Kidney capillary endothelial cell (primary cell): ENCODE results near the gene KCNH6.
A peak's percentile ranks its signal among the peaks of the same experiment; 100 is the strongest.

Source experiments
- DNase-seq: peaks from one replicate; pipeline ENCODE4 v3.0.0-alpha.2; 2018; ENCODE audit warnings: low spot score

Gene KCNH6

DNA sequence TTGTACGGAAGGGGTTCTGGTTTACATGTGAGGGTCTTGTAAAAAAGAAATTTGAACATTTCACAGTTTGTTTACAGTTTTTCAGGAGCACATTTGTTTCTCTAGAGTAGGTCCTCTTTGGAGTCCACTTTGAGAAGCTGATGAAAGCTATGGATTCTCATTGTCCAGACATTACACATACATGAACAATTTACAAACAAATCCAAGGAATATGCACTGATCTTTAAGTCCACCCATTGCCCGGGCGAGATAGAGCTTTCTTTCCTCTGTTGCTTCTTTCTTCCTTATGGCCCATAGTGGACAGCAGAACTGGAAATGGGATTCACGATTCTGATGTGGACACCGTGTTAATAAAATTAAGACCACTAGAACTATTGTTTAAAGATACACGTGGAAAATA, 29.1 kb downstream of the KCNH6 start:
- DNase-seq, result no peak

DNA sequence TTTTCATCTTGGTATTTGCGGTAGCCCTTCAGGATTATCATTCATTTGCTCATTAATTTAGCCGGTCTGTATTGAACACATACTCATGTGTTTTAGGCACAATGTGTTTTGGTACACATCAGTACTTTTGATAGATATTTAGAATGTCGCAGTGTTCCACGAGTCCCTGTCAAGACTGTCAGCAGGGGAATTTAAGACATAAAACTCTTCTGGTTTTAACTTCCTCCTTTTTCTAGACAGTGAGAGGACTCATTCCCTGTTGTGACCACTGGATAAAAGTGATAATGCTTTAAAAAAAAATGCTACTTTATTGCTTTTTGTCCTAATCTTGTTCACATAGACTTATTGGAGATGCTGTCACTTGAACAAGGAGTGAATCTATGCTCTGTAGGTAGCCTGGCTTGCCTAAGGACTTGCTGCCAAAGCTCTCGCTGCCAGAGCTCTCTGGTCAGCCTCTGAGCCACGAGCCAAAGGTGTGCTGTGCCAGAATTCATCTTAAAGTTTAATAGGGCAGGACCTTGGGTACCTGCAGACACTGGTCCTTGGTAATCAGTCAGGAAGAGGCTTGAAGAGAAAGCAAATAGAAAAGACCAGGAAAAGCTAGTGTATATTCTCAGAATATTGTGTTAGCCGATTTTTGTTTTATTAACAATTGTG, 32.5 kb downstream of the KCNH6 start:
- no peak for DNase-seq

DNA sequence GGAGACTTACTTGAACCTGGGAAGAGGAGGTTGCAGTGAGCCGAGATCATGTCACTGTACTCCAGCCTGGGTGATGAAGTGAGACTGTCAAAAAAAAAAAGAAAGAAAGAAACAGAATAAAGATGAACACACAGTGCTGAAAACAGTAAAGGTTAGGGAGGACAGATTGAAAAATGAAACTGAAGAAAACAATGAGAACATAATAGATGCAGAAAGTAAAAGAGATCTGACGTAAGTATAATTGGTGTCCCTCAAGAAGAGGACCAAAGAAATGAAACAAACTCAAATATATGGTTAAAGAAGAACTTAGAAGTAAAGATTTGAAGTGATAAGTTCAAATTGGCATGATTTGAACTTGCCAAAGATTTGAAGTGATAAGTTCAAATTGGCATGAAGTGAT, 34.3 kb downstream of the KCNH6 start:
- DNase-seq, result no peak

- no peak for DNase-seq
These were observed 35.3 kb downstream of the KCNH6 start for GRCh38 chr17:63558441-63558840.

- DNase-seq, result no peak
These were observed 38.7 kb downstream of the KCNH6 start for GRCh38 chr17:63561819-63562218.

DNA sequence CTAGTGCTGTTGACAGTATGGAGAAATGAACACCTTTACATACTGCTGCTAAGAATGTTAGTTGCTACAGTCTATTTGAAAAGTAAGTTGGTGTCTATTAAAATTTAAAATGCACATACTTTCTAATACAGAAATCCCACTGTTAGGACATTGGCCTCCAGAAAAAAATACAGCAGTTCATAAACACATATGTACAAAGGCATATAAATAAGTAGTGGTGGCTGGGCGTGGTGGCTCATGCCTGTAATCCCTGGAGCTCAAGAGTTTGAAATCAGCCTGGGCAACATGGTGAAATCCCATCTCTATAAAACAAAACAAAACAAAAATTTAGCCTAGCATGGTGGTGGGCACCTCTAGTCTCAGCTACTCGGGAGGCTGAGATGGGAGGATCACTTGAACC, 40.2 kb downstream of the KCNH6 start:
- no peak for DNase-seq

DNA sequence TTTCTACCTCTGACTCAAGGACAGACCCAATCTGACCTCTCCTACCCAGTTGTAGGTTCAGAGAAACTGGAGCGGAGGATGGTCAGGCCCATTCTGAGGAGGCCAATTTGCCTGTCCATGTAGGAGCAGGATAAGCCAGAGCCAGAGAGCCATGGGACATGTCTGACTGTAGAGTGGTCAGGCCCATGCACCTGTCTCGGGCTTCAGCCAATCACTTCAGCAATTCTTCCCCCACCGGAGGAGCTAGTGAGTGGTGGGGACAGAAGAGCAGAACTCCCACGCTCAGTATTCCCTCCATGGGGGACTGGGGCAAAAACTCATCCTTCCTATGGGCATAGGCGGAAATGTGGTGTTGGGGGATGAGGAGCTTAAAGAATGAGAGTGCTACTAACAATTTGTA, 41.4 kb downstream of the KCNH6 start:
- DNase-seq, result no peak

GRCh38 chr17:63567229-63567628, 44.1 kb downstream of the KCNH6 start:
- no peak for DNase-seq

DNA sequence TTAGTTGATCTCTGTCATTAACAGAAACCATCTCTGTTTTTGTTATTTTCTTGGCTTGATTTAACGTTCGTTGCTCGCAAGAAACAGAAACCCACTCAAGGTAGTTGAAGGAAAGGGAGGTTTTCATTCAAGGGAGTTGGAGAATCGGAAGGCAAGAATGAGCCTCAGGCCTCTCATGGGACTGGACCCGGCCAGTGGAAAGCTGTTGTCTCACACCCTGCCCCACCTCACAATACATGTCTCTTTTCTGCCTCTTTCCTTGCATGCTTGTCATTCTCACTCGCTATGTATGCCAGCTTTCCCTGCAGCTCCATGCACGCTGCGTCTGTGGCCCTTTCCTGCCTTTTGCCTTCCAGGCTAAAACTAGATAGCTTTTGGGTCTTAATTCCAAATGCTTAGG, 45.4 kb downstream of the KCNH6 start:
- DNase-seq, result no peak

DNA sequence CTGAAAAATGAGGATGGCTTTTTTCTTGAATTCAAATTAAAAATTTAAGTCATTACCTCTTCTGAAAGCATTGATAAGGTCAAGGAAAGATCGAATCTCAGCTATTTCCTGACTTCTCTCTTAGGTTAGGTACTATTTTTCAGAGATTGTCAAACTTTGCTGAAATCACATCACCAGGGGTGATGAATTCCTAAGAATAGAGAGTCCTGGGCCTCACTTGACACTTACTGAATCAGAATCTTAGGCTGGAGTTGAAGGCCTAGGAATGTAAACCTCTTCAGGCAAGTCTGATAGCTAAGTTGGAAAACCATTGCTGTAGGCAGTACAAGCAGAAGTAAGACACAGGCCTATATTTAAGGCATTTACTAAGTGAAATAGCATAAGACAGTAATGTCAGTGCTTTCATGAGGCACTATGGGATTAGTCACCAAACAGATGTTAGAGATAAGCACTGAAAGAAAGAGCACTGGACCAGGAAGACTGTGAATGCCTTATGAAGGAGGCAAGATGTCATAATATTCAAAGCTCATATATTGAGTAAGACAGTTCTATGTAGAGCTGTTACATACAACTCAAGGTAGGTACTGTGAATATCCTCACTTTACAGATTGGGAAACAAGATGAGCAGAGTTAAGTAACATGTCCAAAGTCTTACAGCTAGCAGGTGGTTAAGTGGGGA, 48.6 kb downstream of the KCNH6 start:
- peak; percentile 59 for DNase-seq

DNA sequence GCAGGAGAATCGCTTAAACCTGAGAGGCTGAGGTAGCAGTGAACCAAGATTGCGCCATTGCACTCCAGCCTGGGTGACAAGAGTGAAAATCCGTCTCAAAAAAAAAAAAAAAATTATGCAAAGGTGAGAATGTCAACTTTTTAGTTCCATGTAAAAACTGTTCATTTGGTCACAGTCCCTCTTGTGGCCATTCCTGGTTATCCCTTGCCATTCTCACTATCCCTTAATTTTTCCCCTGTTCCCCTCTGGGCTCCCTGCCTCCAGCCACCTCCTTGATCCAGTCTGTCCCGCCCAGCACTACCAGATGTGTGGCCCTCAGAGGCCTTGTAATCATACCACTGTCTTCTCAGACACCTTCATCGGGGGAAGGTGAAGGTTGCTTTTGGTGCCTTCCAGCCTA, 50.5 kb downstream of the KCNH6 start:
- no peak for DNase-seq

DNA sequence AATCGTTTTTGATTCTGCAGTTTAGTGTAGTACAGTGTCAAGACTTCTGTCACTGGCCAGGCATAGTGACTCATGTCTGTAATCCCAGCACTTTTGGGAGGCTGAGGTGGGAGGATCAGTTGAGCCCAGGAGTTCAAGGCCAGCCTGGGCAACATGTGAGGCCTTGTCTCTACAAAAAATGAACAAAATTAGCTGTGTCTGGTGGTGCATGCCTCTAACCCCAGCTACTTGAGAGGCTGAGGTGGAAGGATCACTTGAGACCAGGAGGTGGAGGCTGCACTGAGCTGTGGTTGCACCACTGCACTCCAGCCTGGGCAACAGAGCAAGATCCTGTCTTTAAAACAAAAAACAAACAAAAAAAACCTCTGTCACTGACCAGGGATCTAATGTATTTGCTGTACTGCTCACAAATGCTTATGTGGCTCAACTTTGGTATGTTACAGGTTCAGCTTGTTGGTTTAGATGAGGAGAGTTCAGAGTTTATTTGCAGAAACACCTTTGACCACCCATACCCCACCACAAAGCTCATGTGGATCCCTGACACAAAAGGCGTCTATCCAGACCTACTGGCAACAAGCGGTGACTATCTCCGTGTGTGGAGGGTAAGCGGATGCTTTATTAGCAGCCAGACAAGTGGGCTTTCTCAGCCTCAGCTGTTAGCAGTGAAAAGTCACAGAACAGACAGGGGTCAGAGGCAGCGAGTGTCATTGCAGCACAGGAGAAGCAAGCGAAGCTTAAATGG, 55.0 kb downstream of the KCNH6 start:
- DNase-seq, result no peak

- no peak for DNase-seq
These were observed 55.6 kb downstream of the KCNH6 start for GRCh38 chr17:63578769-63579111.

DNA sequence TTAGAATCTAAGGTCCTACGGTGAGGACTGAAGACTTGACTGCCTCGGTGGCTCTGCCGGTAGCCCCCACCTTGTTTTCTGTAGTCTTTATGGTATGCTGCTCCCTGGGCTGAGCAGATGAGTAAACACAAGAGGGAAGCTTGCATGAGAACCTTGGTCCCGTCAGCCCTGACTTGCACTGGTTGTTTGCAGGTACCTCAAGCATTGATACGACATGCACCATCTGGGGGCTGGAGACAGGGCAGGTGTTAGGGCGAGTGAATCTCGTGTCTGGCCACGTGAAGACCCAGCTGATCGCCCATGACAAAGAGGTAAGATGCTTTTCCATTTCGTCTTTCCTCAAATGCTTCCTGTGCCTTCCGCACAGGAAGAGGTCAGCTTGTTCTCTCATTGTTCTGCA, 56.5 kb downstream of the KCNH6 start:
- DNase-seq, result peak; percentile 29

DNA sequence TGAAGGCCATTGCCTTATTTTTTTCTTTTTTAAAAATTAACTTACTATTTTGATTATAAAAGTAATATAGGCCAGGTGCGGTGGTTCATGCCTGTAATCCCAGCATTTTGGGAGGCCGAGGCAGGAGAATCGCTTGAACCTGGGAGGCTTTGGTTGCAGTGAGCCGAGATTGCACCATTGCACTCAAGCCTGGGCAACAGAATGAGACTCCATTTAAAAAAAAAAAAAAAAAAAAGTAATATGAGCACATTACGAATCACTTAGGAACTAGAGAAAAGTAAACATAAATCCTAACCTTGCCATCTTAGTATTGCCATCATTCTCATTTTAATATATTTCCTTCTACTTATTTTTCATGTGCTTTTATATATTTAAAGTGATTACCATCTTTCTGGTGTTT, 64.6 kb downstream of the KCNH6 start:
- no peak for DNase-seq

- no peak for DNase-seq
These were observed 65.6 kb downstream of the KCNH6 start for GRCh38 chr17:63588797-63589196.

DNA sequence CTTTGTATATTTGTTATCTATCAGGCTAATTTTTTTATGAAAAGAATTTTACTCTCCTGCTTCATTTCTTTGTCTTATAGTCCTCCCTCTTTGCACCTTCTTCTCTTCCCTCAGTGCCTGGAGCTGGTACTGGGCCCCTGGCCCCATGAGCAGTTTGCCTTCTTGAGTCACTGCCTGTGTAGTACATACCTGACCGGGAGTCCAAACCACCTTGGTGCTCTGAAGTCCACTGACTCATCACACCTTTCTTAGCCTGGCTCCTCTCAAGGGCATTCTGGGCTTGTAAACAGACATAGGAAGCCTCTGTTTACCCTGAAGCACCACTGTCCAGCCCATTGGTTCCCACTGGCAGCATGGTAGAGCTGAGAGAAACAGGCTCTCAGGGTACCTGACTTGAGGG, 66.5 kb downstream of the KCNH6 start:
- DNase-seq, result no peak

GRCh38 chr17:63592797-63593196, 69.6 kb downstream of the KCNH6 start:
- DNase-seq, result no peak

GRCh38 chr17:63595132-63595531, 72.0 kb downstream of the KCNH6 start:
- DNase-seq, result no peak
